ENCODE measurements around the gene SLC25A26.
"Not testable (repeated sequence)": the region's sequence is repeated elsewhere in the genome, so short reads cannot be mapped to it uniquely, and the experiment has no call there.

SLC25A26 gene

DNA sequence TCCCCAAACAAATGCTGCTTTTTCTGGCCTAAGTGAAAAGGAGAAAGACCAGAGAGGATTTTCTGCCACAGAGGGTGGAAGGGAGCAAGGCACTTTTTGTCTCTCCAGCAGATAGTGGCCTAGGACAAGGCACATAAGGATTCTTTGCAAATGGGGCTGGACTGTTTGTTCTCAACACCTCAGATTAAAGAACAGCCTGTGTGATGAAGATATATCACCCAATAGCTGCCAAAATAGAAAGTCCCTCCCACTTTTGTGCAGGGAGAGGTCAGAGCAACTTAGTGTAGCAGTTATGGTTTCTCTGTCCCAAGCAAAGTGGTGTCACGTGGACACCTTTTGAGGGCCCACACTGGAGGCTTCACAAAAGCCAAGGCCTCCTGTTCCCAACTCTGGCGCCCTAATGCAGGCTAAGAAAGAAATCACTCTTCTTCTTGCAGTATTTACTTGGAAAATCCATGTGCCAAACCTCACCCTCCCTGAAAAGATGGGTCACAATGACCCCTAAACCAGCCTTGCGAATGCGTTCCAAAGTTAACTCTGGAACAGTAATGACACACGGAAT is 195.1 kb downstream of the SLC25A26 start:
- DNase-seq = no peak

DNA sequence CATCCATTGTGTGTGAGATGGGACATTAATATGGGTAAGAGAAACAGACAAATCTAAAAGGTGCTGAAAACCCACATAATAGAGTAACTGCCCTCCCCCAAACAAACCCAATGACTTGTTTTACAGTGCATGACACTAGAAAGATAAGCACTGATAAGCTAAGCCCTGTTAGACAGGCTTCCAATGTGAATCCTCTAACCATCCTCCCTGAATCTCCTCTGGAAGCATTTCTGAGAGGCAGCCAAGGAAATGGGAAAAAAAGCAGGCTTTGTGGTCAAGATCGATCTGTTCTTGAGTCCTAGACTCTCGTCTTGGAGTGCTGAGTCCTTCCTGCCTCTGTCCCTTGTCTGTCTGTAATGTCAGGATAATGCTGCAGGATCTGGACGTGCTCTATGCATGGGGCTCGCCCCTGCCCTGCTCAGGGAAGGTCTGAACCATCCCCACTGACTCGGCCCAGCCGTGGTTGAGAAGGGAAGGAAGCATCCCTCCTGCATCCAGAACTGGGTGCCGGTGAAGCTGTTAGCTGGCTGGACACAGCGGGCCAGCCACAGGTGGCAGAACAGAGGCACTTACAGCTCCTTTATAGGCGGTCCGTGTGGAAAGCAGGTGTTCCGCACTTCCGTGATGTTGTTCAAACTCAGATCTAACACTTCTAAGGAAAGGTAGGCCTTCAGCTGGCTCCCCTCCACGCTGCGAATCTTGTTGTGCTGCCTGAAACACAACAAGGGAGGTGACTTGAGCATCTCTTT is 195.9 kb downstream of the SLC25A26 start:
- no peak for DNase-seq

DNA sequence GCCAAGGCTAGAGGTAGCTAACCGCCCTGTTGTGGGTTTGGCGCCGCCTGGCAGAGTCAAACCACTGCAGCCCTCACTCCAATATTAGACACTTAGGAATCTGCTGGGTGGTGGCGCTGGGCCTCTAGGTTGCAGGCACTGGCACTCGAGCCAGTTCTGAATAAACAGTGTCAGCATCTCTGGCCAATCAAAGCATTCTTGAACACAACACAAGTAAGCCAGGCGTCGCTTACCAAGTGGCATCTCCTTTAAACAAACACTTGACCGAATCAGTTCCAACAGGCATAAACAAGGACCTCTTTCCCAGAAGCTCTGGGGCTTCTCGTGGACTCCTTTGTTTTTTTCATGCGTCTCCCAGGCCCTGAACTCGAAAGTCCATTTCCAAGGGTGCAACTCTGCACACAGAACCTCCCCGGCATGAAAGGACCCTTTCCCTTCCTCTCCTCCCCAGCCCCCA is 197.7 kb downstream of the SLC25A26 start:
- no peak for DNase-seq

DNA sequence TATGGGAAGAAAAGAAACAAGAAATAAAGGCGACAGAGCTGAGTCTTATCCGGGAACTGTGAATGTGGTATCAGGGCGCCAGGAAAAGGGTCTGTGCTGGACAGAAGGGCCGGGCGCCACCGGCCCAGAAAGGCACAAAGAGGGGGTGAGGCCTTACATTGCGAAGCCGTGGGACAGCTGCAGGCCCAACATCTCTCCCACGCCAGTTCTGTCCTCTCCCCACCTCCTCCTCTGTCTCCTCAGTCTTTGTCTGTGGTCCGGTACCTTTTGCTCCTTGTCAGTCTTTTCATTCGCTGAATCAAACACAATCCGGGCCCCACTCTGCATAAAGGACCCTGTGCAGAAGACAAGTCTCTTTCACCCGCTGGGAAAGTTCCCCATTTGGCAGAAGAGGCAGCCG is 198.2 kb downstream of the SLC25A26 start:
- no peak for DNase-seq

DNA sequence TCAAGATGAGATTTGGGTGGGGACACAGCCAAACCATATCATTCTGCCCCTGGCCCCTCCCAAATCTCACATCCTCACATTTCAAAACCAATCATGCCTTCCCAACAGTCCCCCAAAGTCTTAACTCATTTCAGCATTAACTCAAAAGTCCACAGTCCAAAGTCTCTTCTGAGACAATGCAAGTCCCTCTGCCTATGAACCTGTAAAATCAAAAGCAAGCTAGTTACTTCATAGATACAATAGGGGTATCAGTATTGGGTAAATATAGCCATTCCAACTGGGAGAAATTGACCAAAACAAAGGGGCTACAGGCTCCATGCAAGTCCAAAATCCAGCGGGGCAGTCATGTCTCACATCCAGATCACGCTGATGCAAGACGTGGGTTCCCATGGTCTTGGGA is 200.3 kb downstream of the SLC25A26 start:
- not testable (repeated sequence) for DNase-seq

DNA sequence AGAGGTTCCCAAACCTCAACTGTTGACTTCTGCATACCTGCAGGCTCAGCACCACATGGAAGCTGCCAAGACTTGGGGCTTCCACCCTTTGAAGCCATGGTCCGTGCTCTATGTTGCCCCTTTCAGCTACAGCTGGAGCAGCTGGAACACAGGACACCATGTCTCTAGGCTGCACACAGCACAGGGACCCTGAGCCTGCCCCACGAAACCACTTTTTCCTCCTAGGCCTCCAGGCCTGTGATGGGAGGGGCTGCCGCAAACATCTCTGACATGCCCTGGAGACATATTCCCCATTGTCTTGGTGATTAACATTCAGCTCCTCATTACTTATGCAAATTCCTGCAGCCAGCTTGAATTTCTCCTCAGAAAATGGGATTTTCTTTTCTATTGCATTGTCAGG is 201.1 kb downstream of the SLC25A26 start:
- not testable (repeated sequence) for DNase-seq

DNA sequence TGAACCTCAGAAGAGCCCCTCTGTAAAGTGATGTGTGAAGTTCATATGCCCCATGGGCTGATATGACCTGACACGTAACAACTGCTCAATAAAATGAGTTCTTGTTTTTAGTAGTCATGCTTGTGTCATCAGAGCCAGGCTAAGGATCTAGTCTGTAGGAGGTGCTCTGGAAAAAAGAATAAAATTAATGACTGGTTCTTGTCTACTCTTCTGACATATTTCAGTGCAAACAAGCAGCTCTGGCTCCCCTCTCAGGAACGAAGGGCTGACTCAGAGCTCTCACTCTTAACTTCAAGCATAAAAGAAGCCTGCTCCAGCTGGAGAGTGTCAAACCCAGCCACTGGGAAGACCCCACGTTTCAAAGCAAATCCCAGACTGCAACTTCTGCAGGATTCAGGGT is 203.0 kb downstream of the SLC25A26 start:
- DNase-seq = no peak

DNA sequence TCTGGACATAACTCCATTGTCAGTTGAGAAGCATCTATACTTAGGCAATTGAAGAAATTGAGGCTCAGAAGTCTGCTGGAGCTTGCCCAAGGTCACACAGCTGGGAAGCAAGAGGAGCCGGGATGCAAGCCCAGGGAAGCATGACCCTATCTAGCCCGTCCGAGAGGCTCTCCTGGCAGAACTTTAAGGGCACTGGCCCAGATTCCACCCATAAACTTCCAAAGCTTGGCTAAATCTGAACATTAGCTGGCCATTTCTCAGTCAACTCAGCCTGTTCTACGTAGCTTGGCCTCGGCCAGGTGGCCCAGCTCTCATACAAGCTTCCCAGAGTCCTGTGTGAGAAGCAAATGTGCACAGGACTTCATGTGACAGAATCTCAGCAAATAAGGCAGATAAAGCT is 204.2 kb downstream of the SLC25A26 start:
- no peak for DNase-seq

DNA sequence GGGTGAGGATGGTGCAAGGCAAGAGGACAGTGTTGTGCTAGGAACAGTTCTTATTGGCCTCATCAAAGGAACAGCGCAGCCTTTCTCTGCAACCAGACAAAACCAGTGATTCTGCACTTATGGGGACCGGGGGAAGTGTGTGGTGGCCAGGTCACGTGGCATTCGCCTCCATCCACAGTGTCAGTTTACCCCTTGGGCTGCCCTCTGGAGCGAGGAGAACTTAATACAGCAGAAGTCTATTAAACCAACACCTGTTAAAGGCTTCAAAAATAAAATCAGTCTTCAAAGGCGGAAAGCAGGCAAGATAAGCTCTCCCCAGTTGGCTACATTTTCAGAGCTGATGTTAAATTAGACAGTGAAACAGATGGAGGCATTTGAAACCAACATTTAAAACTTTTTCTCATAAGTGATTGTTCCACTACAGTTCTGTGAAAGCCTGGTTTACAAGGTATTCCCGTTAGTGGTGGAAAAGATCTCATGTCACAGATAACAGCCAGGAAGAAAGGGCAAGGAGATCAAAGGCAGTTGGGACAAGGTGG is 204.8 kb downstream of the SLC25A26 start:
- no peak for DNase-seq

DNA sequence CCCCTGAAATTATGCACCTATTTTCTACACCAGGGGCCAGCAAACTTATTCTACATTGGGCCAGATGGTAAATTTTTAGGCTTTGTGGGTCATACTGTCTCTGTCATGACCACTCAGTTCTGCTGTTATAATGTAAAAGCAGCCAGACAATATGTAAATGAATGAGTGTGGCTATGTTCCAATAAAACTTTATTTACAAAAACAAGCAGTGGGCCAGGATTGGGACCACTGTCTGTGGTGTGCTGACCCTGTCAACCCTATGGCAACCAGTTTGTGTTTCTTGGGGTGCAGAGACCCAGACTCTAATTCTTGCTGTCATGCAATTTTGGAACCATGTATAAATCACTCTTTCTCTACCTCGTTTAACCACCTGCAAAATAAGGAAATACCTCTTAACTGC is 205.3 kb downstream of the SLC25A26 start:
- no peak for DNase-seq

DNA sequence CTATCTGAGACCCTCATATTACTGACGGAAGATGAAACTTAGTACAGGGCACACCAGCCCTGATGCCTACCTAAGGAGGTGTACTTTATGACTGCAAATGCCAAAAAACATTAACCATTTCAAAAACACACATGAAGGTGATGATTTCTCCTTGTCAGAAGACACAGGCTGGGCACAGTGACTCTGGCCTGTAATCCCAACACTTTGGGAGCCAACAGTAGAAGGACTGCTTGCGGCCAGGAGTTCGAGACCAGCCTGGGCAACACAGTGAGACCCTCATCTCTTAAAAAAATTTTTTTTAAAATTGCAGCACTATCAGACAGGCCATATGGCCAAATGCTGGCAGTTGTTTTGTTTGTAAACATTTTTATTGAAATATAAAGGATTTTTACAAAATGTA is 206.6 kb downstream of the SLC25A26 start:
- DNase-seq = no peak

DNA sequence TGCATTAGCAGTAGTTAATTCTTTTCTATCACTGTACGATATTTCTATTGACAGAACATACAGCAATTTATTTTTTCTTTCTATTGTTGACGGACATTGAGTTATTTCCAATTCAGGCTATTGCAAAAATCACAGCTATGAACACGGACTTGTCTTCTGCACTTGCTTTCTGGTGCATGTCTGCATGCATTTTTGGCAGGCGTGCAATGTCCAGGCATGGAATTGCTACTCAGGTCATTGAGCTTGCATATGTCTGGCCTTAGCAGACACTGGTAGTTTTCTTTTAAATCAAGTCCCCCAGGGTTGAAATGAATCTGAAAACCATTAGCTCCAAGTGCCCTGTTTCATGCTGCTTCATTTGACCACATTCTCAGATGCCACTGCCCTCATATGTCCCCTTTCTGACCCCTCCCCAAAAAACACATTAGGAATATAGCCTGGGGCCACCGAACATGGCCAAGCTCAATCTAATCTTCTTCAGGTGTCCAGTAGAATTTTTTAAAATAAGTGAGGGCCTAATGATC is 207.2 kb downstream of the SLC25A26 start:
- no peak for DNase-seq
